PFSK-1 (cell line): ENCODE measurements around the gene KRT71.

Source experiments
- POLR2AphosphoS5 ChIP-seq: IDR thresholded peaks from 2 replicates; pipeline ENCODE4 v1.6.1; 2012; ENCODE audit warnings: low read depth, mild to moderate bottlenecking, control low read depth, low read length, moderate library complexity
- SIN3A ChIP-seq: IDR thresholded peaks from 2 replicates; pipeline ENCODE4 v1.6.1; 2012; ENCODE audit warnings: mild to moderate bottlenecking, low read length, moderate library complexity, borderline replicate concordance; ENCODE audit not compliant: insufficient read depth
- TAF1 ChIP-seq: IDR thresholded peaks from 2 replicates; pipeline ENCODE4 v1.6.1; 2012; ENCODE audit warnings: low read length, control low read depth, borderline replicate concordance; ENCODE audit not compliant: insufficient read depth
- TF ChIP-seq, protein P1 (sequence below), 2 experiments: IDR thresholded peaks; 2 replicates each; pipeline versions ENCODE4 v1.6.1 to v1.8.0; 2011 to 2012; ENCODE audit warnings: low read depth in 2 of 2, low read length in 2 of 2, control low read depth in 1 of 2, inconsistent platforms in 1 of 2, mild to moderate bottlenecking in 1 of 2, moderate library complexity in 1 of 2; ENCODE audit not compliant: insufficient read depth in 1 of 2

DNA sequence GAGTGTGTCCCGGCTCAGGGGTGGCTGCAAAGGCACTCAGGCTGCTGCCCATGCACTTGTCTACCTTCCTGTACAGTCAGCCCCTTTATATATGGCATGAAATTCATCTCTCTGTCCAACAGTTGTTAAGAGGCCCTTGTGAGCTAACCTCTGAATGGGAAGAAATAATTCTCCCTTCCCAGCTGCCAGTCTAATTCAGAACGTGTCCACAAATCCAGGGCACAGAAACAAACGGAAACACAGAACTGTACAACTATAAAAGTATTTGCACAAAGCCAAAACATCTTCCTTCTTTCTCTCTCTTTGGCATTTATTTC, 33.6 kb downstream of the KRT71 start:
- TF ChIP-seq SIN3A (no peak), TAF1 (no peak), POLR2AphosphoS5 (no peak)
- TF ChIP-seq, protein P1, sequence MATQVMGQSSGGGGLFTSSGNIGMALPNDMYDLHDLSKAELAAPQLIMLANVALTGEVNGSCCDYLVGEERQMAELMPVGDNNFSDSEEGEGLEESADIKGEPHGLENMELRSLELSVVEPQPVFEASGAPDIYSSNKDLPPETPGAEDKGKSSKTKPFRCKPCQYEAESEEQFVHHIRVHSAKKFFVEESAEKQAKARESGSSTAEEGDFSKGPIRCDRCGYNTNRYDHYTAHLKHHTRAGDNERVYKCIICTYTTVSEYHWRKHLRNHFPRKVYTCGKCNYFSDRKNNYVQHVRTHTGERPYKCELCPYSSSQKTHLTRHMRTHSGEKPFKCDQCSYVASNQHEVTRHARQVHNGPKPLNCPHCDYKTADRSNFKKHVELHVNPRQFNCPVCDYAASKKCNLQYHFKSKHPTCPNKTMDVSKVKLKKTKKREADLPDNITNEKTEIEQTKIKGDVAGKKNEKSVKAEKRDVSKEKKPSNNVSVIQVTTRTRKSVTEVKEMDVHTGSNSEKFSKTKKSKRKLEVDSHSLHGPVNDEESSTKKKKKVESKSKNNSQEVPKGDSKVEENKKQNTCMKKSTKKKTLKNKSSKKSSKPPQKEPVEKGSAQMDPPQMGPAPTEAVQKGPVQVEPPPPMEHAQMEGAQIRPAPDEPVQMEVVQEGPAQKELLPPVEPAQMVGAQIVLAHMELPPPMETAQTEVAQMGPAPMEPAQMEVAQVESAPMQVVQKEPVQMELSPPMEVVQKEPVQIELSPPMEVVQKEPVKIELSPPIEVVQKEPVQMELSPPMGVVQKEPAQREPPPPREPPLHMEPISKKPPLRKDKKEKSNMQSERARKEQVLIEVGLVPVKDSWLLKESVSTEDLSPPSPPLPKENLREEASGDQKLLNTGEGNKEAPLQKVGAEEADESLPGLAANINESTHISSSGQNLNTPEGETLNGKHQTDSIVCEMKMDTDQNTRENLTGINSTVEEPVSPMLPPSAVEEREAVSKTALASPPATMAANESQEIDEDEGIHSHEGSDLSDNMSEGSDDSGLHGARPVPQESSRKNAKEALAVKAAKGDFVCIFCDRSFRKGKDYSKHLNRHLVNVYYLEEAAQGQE (IDR thresholded peaks at IDR 0.05; ENCODE audit: insufficient read depth in 1 of 2, low read depth in 2 of 2, low read length in 2 of 2): no peak
